HepG2 (cell line): Measurements from ENCODE around the gene SH3BP5. TPM values are rescaled to one million over a fixed set of nuclear protein-coding genes. Genes with fewer than 3 reads are reported as not detected.
A peak's percentile ranks its signal among the peaks of the same experiment; 100 is the strongest.

ENCODE experiments used
- AHR ChIP-seq: IDR thresholded peaks from 2 replicates; pipeline ENCODE4 v1.6.1; 2018; ENCODE audit warnings: missing genetic modification reagents, missing compliant biosample characterization
- HNF4G ChIP-seq, 2 experiments: sonication (generic) in 1 of 2; formaldehyde crosslinking in 1 of 2; IDR thresholded peaks; 2 replicates each; pipeline versions ENCODE4 v1.4.0 to v1.6.1; 2011 to 2020; ENCODE audit warnings: borderline replicate concordance in 2 of 2, low read depth in 2 of 2, mild to moderate bottlenecking in 2 of 2, low read length in 1 of 2, missing genetic modification reagents in 1 of 2, moderate library complexity in 1 of 2
- NR2C2 ChIP-seq: sonication (generic); formaldehyde crosslinking; IDR thresholded peaks from 2 replicates; pipeline ENCODE4 v1.4.0; 2020; ENCODE audit warnings: missing genetic modification reagents, mild to moderate bottlenecking, moderate library complexity, borderline replicate concordance
- PHF21A ChIP-seq: sonication (generic); formaldehyde crosslinking; IDR thresholded peaks from 2 replicates; pipeline ENCODE4 v1.5.0; 2020; ENCODE audit warnings: mild to moderate bottlenecking, missing genetic modification reagents
- RAD51 ChIP-seq: fragments of 450-650 bp; IDR thresholded peaks from 2 replicates; pipeline ENCODE4 v1.6.1; 2016; ENCODE audit warnings: borderline replicate concordance
- RORA ChIP-seq: sonication (generic); formaldehyde crosslinking; IDR thresholded peaks from 2 replicates; pipeline ENCODE4 v1.5.0; 2020; ENCODE audit warnings: mild to moderate bottlenecking, missing genetic modification reagents, moderate library complexity
- SIX1 ChIP-seq: sonication (generic); formaldehyde crosslinking; IDR thresholded peaks from 2 replicates; pipeline ENCODE4 v1.4.0; 2020; ENCODE audit warnings: missing genetic modification reagents, borderline replicate concordance
- SOX5 ChIP-seq: IDR thresholded peaks from 2 replicates; pipeline ENCODE4 v1.6.1; 2016; ENCODE audit warnings: borderline replicate concordance
- WIZ ChIP-seq: sonication (generic); formaldehyde crosslinking; IDR thresholded peaks from 2 replicates; pipeline ENCODE4 v1.5.1; 2020; ENCODE audit warnings: mild to moderate bottlenecking, missing genetic modification reagents
- ZNF12 ChIP-seq: sonication (generic); formaldehyde crosslinking; IDR thresholded peaks from 2 replicates; pipeline ENCODE4 v1.5.0; 2020; ENCODE audit warnings: missing genetic modification reagents
- ZNF121 ChIP-seq: sonication (generic); formaldehyde crosslinking; IDR thresholded peaks from 2 replicates; pipeline ENCODE4 v1.5.0; 2020; ENCODE audit warnings: mild to moderate bottlenecking, missing genetic modification reagents
- ZNF205 ChIP-seq: IDR thresholded peaks from 2 replicates; pipeline ENCODE4 v1.6.1; 2018; ENCODE audit warnings: missing biosample characterization, missing genetic modification reagents
- polyA plus RNA-seq, 8 experiments: library from polyadenylated mRNA; depleted of rRNA in 3 of 8; stranded (reverse) in 7 of 8; unstranded in 1 of 8; fragments of >200 nt; fragmentation: Illumina TruSeq in 4 of 8; extraction: Trizol in 4 of 8; gene quantifications; 2 replicates each; pipeline versions ENCODE4 v1.2.1 to v1.2.3, GENCODE V29; 2011 to 2016; ENCODE audit warnings: low read depth in 4 of 8, missing spikeins in 1 of 8, mixed read lengths in 1 of 8; ENCODE audit not compliant: insufficient read depth in 1 of 8
- total RNA-seq, 5 experiments: library from RNA; depleted of rRNA; stranded (reverse); fragments of >200 nt; fragmentation: Illumina TruSeq; extraction: Trizol; gene quantifications; 2 replicates each; pipeline ENCODE4 v1.2.3, GENCODE V29; 2016; ENCODE audit warnings: low read depth in 1 of 5
- TF ChIP-seq, protein P1 (sequence below), 2 experiments: sonication (generic) in 1 of 2; formaldehyde crosslinking in 1 of 2; IDR thresholded peaks; 2 replicates each; pipeline versions ENCODE4 v1.4.0 to v1.6.1; 2016 to 2020; ENCODE audit warnings: borderline replicate concordance in 1 of 2, low read depth in 1 of 2, mild to moderate bottlenecking in 1 of 2, missing genetic modification reagents in 1 of 2
- TF ChIP-seq, protein P2 (sequence below): sonication (generic); formaldehyde crosslinking; conservative IDR thresholded peaks from 2 replicates; pipeline ENCODE4 v1.4.0; 2020; ENCODE audit warnings: missing genetic modification reagents
- TF ChIP-seq, protein P3 (sequence below): sonication (generic); formaldehyde crosslinking; IDR thresholded peaks from 2 replicates; pipeline ENCODE4 v1.4.0; 2020; ENCODE audit warnings: missing genetic modification reagents, mild to moderate bottlenecking, borderline replicate concordance
- TF ChIP-seq, protein P4 (sequence below): sonication (generic); formaldehyde crosslinking; IDR thresholded peaks from 2 replicates; pipeline ENCODE4 v1.4.0; 2020; ENCODE audit warnings: missing genetic modification reagents
- TF ChIP-seq, protein P5 (sequence below), 2 experiments: sonication (generic) in 1 of 2; formaldehyde crosslinking in 1 of 2; IDR thresholded peaks; 2 replicates each; pipeline versions ENCODE4 v1.4.0 to v1.6.1; 2018 to 2020; ENCODE audit warnings: missing genetic modification reagents in 2 of 2, borderline replicate concordance in 1 of 2, low read depth in 1 of 2, mild to moderate bottlenecking in 1 of 2, missing biosample characterization in 1 of 2

SH3BP5 gene
- total and polyA plus RNA-seq, 2 of the 13 experiments (the other 11 are each of a cell fraction or from before 2014, with no cell fraction given) = 0.09 to 0.16 TPM

DNA sequence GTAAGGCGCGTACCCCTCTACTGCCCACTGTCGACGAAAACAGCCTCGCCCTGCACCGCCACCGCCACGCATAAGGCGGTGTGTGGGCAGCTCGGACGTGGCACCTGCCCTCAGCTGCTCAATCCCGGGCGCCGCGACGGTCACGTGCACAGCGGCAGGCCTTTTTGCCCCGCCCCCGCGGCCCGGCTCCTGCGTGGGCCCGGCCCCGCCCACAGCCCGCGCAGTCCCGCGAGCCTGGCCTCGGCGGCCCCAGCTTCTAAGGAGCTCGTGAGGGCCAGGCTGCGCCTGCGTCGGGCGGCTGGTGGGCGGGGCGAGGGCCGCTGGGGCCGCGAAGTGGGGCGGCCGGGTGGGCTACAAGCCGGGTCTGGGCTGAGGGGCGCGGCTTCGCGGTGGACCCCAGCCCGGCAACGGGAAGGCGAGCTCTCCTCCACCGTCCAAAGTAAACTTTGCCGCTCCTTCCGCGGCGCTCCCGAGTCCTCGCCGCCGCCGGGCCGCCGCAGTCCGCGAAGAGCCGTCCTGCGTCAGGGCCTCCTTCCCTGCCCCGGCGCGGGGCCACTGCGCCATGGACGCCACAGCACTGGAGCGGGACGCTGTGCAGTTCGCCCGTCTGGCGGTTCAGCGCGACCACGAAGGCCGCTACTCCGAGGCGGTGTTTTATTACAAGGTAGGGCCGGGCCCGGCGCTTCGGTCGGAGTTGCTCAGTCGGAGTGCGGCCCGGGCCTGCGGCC lies 126.3 kb downstream of the SH3BP5 start, which contains the start of gene CAPN7 (continued):
- TF ChIP-seq, protein P1, sequence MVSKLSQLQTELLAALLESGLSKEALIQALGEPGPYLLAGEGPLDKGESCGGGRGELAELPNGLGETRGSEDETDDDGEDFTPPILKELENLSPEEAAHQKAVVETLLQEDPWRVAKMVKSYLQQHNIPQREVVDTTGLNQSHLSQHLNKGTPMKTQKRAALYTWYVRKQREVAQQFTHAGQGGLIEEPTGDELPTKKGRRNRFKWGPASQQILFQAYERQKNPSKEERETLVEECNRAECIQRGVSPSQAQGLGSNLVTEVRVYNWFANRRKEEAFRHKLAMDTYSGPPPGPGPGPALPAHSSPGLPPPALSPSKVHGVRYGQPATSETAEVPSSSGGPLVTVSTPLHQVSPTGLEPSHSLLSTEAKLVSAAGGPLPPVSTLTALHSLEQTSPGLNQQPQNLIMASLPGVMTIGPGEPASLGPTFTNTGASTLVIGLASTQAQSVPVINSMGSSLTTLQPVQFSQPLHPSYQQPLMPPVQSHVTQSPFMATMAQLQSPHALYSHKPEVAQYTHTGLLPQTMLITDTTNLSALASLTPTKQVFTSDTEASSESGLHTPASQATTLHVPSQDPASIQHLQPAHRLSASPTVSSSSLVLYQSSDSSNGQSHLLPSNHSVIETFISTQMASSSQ (IDR thresholded peaks at IDR 0.05; ENCODE audit: low read depth) = no peak
- TF ChIP-seq, protein P1 (CRISPR knock-in tag; IDR thresholded peaks at IDR 0.05; ENCODE audit: borderline replicate concordance) = 0 out of 2 replicates have a peak, but pooled peaks have one; percentile 62
- TF ChIP-seq, protein P2, sequence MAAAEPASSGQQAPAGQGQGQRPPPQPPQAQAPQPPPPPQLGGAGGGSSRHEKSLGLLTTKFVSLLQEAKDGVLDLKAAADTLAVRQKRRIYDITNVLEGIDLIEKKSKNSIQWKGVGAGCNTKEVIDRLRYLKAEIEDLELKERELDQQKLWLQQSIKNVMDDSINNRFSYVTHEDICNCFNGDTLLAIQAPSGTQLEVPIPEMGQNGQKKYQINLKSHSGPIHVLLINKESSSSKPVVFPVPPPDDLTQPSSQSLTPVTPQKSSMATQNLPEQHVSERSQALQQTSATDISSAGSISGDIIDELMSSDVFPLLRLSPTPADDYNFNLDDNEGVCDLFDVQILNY (CRISPR knock-in tag) = no peak
- TF ChIP-seq, protein P3, sequence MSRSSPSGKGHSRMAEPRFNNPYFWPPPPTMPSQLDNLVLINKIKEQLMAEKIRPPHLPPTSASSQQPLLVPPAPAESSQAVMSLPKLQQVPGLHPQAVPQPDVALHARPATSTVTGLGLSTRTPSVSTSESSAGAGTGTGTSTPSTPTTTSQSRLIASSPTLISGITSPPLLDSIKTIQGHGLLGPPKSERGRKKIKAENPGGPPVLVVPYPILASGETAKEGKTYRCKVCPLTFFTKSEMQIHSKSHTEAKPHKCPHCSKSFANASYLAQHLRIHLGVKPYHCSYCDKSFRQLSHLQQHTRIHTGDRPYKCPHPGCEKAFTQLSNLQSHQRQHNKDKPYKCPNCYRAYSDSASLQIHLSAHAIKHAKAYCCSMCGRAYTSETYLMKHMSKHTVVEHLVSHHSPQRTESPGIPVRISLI (CRISPR knock-in tag) = peak; percentile 53
- TF ChIP-seq, protein P4, sequence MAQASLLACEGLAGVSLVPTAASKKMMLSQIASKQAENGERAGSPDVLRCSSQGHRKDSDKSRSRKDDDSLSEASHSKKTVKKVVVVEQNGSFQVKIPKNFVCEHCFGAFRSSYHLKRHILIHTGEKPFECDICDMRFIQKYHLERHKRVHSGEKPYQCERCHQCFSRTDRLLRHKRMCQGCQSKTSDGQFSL = 0 out of 2 replicates have a peak, but pooled peaks have one; percentile 41
- 0 out of 2 replicates have a peak, but pooled peaks have one; percentile 30 for TF ChIP-seq ZNF121
- 0 out of 2 replicates have a peak, but pooled peaks have one; percentile 20 for TF ChIP-seq AHR (CRISPR knock-in tag)
- 0 out of 2 replicates have a peak, but pooled peaks have one; percentile 40 for TF ChIP-seq ZNF205
- TF ChIP-seq, protein P5, sequence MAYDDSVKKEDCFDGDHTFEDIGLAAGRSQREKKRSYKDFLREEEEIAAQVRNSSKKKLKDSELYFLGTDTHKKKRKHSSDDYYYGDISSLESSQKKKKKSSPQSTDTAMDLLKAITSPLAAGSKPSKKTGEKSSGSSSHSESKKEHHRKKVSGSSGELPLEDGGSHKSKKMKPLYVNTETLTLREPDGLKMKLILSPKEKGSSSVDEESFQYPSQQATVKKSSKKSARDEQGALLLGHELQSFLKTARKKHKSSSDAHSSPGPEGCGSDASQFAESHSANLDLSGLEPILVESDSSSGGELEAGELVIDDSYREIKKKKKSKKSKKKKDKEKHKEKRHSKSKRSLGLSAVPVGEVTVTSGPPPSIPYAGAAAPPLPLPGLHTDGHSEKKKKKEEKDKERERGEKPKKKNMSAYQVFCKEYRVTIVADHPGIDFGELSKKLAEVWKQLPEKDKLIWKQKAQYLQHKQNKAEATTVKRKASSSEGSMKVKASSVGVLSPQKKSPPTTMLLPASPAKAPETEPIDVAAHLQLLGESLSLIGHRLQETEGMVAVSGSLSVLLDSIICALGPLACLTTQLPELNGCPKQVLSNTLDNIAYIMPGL (CRISPR knock-in tag; IDR thresholded peaks at IDR 0.05; ENCODE audit: borderline replicate concordance in 1 of 2, low read depth in 1 of 2) = peak; percentile 23 to 81; a peak in 2 of 4 replicates
- no peak for TF ChIP-seq SIX1 (CRISPR knock-in tag)
- TF ChIP-seq RAD51 = peak; percentile 48; the same call in 1 of the 2 replicates
- no peak for TF ChIP-seq HNF4G (IDR thresholded peaks at IDR 0.05; ENCODE audit: borderline replicate concordance, low read depth, low read length)
- no peak for TF ChIP-seq HNF4G (CRISPR knock-in tag; IDR thresholded peaks at IDR 0.05; ENCODE audit: borderline replicate concordance, low read depth)
- no peak for TF ChIP-seq PHF21A
- TF ChIP-seq SOX5 (CRISPR knock-in tag) = peak; percentile 51; the same call in 1 of the 2 replicates
- no peak for TF ChIP-seq RORA (CRISPR knock-in tag)
- TF ChIP-seq WIZ (CRISPR knock-in tag) = 0 out of 2 replicates have a peak, but pooled peaks have one; percentile 34
- peak; percentile 44; the same call in 1 of the 2 replicates for TF ChIP-seq NR2C2 (CRISPR knock-in tag)
- peak; percentile 48; the same call in 1 of the 2 replicates for TF ChIP-seq ZNF12
